RPMI7951 (cell line): ENCODE data around the gene UBQLN4. TPM values are rescaled to one million over a fixed set of nuclear protein-coding genes. Genes with fewer than 3 reads are reported as not detected.
A peak's percentile ranks its signal among the peaks of the same experiment; 100 is the strongest.

Experiments used
- DNase-seq: peaks from one replicate; pipeline ENCODE4 v3.0.0-alpha.2; 2012; ENCODE audit warnings: low read depth
- total RNA-seq: library from RNA; depleted of rRNA; stranded (reverse); fragments of >200 nt; shearing (Covaris generic); gene quantifications from 2 replicates; pipeline ENCODE4 v1.2.3, GENCODE V29; 2014; rRNA removed

Gene UBQLN4
- 19.6 and 20.3 TPM in 2 replicates for total RNA-seq

DNA sequence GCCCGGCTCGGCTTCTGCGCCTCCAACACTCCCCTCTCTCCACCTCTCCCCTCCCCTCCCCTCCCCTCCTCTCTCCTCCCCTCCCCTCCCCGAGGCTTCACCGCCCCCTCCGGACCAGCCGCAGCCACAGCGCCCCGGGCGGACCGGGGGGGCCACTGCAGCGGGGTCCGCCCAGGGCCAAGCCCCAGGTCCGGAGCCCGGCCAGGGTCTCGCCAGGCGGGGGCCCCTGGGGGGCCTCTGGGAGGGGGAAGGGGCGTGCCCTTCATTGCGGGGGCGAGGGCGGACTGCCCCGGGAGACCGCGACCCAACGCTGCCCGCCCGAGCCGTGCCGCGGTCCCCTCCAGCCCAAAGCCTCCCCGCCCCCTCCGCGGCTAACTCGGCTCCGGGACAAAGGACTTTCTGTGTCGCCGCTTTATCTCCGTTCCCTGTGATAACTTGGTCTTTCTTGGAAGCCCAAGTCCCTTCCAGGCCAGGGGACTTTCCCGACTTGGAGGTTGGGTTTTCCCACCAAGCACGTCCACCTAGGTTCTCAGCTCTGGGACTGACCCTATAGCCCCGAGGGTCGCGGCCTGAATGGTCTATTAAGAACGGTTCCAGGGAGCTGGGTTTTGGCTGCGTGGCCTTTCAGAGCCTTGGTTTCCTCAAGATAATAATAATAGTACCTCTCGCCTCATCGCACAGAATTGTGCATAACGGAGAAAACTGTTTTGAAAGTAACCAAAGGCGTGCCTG, at the start of gene UBQLN4:
TSS of gene UBQLN4 (minus strand) at position 31 of the 732 bp plus-strand sequence. CDS start 97 bp downstream, outside the sequence.
- peak; percentile 79 for DNase-seq

GRCh38 chr1:156102633-156103511, 49.3 kb upstream of the UBQLN4 start:
- DNase-seq = peak; percentile 80

DNA sequence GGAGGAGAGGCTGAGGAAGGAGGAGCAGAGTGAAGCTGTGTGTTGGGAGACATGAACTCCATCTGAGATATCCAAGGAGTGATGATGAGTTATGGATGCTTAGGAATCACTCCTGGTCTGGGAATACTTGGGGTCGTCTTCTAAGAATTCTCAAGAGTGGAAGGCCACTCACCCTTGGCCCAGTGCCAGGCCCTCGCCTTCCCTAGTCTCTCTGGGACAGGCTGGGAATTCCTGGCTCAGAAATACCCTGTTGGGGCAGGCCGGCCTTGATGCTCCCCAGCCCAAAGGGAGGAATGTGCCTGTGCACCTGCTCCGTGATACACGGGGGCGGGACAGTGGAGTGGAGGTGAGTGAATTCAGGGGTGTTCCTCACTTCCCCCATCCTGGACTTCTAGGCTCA, 48.3 kb upstream of the UBQLN4 start:
- DNase-seq = no peak

- no peak for DNase-seq
Measured at GRCh38 chr1:156100205-156100995, 46.8 kb upstream of the UBQLN4 start.

GRCh38 chr1:156099282-156099681, 45.7 kb upstream of the UBQLN4 start:
- DNase-seq = no peak

- DNase-seq = no peak
Measured at GRCh38 chr1:156098784-156099183, 45.2 kb upstream of the UBQLN4 start.

- no peak for DNase-seq
Measured at GRCh38 chr1:156097499-156098178, 44.0 kb upstream of the UBQLN4 start.

GRCh38 chr1:156096640-156097391, 43.2 kb upstream of the UBQLN4 start:
- DNase-seq = peak; percentile 87

GRCh38 chr1:156095906-156096508, 42.4 kb upstream of the UBQLN4 start:
- DNase-seq = no peak

GRCh38 chr1:156091610-156092009, 38.0 kb upstream of the UBQLN4 start:
- DNase-seq = no peak

DNA sequence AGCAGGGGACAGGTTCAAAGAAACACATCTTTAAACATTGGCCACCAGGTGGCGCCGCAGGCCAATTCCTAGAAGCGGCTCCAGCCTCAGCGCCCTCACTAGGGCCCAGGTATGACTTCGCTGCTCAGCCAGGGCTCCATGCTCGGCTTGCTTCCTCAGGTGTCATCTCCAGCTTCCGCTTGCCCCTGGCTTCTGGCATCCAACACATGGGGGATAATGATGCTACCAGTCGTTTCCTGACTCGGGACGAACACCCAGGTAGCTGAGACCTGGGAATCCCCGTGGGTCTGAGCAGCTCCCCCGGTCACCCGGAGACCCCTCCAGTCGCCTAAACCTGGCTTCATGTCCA, 37.2 kb upstream of the UBQLN4 start:
- DNase-seq = peak; percentile 67

DNA sequence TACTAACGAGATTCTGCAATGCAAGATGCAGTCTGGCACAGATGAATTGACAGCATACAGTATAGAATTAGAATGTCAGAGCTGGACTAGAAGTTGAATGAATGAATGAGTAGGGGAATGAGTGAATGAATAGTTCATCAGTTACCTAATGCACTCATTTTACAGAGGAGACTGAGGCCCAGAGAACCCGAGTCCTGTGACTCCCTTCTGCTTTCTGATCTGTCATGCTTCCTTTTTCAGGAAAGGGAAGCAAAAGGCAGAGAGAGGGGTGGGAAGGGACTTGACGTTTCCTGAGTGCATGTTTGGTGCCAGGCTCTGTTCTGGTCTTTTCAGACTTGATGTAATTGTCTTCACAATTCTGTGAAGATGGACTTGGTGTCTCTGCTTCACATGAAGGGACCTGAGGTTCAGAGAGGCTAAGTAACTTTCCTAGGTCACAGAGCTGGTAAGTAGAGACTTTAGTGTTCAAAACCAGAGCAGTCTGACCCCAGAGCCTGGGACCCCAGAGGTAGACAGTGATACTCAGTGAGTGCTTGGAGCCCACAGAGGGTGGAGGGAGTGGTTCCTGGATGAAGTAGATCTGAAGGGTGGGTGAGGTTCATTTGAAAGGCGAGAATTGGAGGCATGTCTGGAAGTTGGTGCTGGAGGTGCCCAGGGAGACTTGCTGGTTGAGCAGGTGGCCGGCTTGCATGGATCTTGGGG, 36.7 kb upstream of the UBQLN4 start:
- DNase-seq = no peak

DNA sequence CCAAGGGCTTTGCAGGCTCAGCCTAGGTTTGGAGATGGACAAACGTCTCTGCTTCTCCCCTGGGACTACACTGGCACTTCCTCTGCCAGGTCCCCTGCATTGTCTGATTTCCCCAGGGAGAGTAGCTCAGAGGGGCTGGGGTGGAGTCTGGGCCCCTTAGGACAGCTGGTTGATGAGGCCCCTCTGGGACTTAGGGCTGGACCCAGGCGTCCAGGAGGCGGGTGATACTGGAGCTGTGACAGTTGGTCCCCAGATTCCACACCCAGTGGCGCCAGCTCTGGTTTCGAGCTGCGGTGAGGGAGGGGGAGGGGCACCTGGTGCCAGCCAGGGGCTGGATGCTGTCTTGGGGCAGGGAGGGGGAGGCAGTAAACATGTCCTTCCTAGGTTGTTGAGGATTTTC, 36.1 kb upstream of the UBQLN4 start:
- DNase-seq = no peak

DNA sequence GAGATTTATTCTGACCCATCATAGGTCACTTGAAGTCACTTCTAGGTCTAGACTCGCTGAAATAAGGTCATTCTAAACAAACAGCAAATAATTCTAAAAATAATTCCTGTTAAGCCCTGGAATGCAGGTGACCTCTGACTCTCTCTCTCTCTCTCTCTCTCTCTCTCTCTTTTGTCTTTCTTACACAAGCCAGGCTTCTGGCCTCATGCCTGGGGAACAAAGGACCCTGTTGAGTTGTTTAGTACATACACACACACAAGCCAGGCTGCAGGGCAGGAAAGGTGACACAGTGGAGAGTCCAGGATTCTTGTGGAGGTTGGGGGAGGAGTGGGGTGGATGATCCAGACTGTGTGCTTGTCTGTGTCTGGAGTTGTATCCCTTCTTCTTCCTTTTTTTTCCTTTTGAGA, 32.7 kb upstream of the UBQLN4 start:
- no peak for DNase-seq

GRCh38 chr1:156083800-156084790, 30.5 kb upstream of the UBQLN4 start:
- no peak for DNase-seq

GRCh38 chr1:156082309-156083091, 28.9 kb upstream of the UBQLN4 start, which contains the start of gene MEX3A:
MEX3A (minus strand) TSS chr1:156082465; CDS start chr1:156081998, 467 bp downstream.
- peak; percentile 66 for DNase-seq

DNA sequence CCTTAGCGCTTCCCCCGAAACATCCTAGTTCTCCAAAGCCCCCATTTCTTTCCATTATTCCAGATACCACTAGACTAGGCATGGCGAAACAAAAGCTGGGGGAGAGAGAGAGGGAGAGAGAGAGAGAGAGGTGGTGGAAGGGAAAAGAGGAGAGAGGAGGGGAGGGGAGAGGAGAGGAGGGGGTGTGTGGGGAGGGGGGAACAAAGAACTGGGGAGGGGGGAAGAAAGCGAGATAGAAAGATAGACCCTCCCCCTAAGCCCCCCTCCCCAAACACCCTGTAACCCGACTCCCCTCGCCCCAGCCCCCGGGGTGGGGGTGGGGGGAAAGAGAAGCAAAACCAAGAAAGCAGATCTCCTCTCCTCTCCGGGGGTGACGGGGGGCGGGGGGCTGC, 28.3 kb upstream of the UBQLN4 start:
- no peak for DNase-seq
